GM21515 (cell line): ENCODE measurements around the gene MAP3K19.
"Not testable (repeated sequence)": the region's sequence is repeated elsewhere in the genome, so short reads cannot be mapped to it uniquely, and the experiment has no call there.

ENCODE experiments used
- ATAC-seq: cut with Tn5 transposase; IDR thresholded peaks from one replicate; pipeline ENCODE4 v1.9.1; 2021; ENCODE audit not compliant: unreplicated experiment

MAP3K19 gene

GRCh38 chr2:135047300-135047699 is at the start of gene MAP3K19:
Gene MAP3K19, minus strand, starts transcription at chr2:135047447. Its CDS starts 22,800 bp downstream, at chr2:135024647.
- ATAC-seq: no peak

GRCh38 chr2:135096665-135097446 is 49.6 kb upstream of the MAP3K19 start:
- no peak for ATAC-seq

- no peak for ATAC-seq
These were observed 48.3 kb upstream of the MAP3K19 start for GRCh38 chr2:135095591-135095990.

GRCh38 chr2:135094508-135094907 is 47.3 kb upstream of the MAP3K19 start:
- no peak for ATAC-seq

- ATAC-seq: no peak
These were observed 46.6 kb upstream of the MAP3K19 start for GRCh38 chr2:135093670-135094330.

- no peak for ATAC-seq
These were observed 45.9 kb upstream of the MAP3K19 start for GRCh38 chr2:135093193-135093592.

GRCh38 chr2:135091681-135092080 is 44.4 kb upstream of the MAP3K19 start:
- no peak for ATAC-seq

GRCh38 chr2:135089597-135089996 is 42.4 kb upstream of the MAP3K19 start:
- not testable (repeated sequence) for ATAC-seq

- no peak for ATAC-seq
These were observed 39.0 kb upstream of the MAP3K19 start for GRCh38 chr2:135086222-135086621.

GRCh38 chr2:135078417-135078816 is 31.2 kb upstream of the MAP3K19 start:
- no peak for ATAC-seq

- ATAC-seq: no peak
These were observed 29.3 kb upstream of the MAP3K19 start for GRCh38 chr2:135076556-135076955.

- ATAC-seq: no peak
These were observed 27.0 kb upstream of the MAP3K19 start for GRCh38 chr2:135074216-135074615.

GRCh38 chr2:135072125-135072997 is 25.1 kb upstream of the MAP3K19 start:
- ATAC-seq: no peak

- no peak for ATAC-seq
These were observed 19.5 kb upstream of the MAP3K19 start for GRCh38 chr2:135066710-135067109.

- no peak for ATAC-seq
These were observed 16.9 kb upstream of the MAP3K19 start for GRCh38 chr2:135064149-135064548.

- ATAC-seq: no peak
These were observed 16.0 kb upstream of the MAP3K19 start for GRCh38 chr2:135063210-135063609.

- ATAC-seq: no peak
These were observed 12.3 kb upstream of the MAP3K19 start for GRCh38 chr2:135059577-135059976.

- no peak for ATAC-seq
These were observed 9.5 kb upstream of the MAP3K19 start for GRCh38 chr2:135056790-135057189.

GRCh38 chr2:135055182-135055786 is 8.0 kb upstream of the MAP3K19 start:
- no peak for ATAC-seq

- peak; percentile 35 for ATAC-seq
These were observed 5.8 kb upstream of the MAP3K19 start for GRCh38 chr2:135052997-135053474.
